ENCODE measurements around the gene KRT7.

The KRT7 gene

DNA sequence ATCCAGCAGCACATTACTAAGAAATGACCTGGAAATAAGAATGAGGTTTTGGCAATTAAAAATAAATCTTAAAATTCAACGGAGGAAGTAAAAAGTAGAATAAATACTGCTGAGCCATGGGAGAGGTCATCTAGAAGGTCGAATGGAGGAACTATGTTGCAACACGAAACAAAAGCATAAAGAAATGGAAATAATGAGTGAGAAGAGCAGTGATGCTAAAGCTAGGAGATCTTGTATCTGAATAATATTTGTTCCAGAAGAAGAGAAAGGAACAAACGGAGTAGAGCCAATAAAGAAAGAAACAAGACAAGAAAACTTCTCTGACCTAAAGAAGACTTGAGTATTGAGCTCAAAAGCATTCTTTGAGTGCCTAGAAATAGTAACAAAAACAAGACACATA is 6.6 kb upstream of the KRT7 start:
- no peak overlapping the region for H3K27ac ChIP-seq (replicated peaks)
- peaks cover 3% of the 10 kb centered on the region for H3K27me3 ChIP-seq (ENCODE audit: insufficient read depth, poor library complexity, severe bottlenecking)
- no peak overlapping the region for H3K4me3 ChIP-seq (replicated peaks; ENCODE audit: insufficient read depth, low read length)
- TF ChIP-seq SPI1 (IDR thresholded peaks at IDR 0.05; ENCODE audit: borderline replicate concordance, low read depth): no peak
- TF ChIP-seq CTCF (IDR thresholded peaks at IDR 0.05; ENCODE audit: insufficient read depth, low read length): no peak
- TF ChIP-seq, protein P1, sequence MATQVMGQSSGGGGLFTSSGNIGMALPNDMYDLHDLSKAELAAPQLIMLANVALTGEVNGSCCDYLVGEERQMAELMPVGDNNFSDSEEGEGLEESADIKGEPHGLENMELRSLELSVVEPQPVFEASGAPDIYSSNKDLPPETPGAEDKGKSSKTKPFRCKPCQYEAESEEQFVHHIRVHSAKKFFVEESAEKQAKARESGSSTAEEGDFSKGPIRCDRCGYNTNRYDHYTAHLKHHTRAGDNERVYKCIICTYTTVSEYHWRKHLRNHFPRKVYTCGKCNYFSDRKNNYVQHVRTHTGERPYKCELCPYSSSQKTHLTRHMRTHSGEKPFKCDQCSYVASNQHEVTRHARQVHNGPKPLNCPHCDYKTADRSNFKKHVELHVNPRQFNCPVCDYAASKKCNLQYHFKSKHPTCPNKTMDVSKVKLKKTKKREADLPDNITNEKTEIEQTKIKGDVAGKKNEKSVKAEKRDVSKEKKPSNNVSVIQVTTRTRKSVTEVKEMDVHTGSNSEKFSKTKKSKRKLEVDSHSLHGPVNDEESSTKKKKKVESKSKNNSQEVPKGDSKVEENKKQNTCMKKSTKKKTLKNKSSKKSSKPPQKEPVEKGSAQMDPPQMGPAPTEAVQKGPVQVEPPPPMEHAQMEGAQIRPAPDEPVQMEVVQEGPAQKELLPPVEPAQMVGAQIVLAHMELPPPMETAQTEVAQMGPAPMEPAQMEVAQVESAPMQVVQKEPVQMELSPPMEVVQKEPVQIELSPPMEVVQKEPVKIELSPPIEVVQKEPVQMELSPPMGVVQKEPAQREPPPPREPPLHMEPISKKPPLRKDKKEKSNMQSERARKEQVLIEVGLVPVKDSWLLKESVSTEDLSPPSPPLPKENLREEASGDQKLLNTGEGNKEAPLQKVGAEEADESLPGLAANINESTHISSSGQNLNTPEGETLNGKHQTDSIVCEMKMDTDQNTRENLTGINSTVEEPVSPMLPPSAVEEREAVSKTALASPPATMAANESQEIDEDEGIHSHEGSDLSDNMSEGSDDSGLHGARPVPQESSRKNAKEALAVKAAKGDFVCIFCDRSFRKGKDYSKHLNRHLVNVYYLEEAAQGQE (IDR thresholded peaks at IDR 0.05; ENCODE audit: insufficient replicate concordance, low read depth): no peak
- TF ChIP-seq POLR2AphosphoS5 (IDR thresholded peaks at IDR 0.05; ENCODE audit: low read depth): no peak
- no peak for TF ChIP-seq GABPA (IDR thresholded peaks at IDR 0.05; ENCODE audit: low read depth)
- no peak for DNase-seq (ENCODE audit: low read depth in 1 of 2, low spot score in 1 of 2)

GRCh38 chr12:52227606-52228166 is 5.4 kb upstream of the KRT7 start:
- Histone ChIP-seq H3K27ac (replicated peaks) (no peak overlapping the region), H3K4me3 (replicated peaks; ENCODE audit: insufficient read depth, low read length) (no peak overlapping the region), H3K27me3 (ENCODE audit: insufficient read depth, poor library complexity, severe bottlenecking) (peaks cover 6% of the 10 kb centered on the region)
- TF ChIP-seq GABPA (IDR thresholded peaks at IDR 0.05; ENCODE audit: low read depth) (no peak), CTCF (IDR thresholded peaks at IDR 0.05; ENCODE audit: insufficient read depth, low read length) (no peak), SPI1 (IDR thresholded peaks at IDR 0.05; ENCODE audit: borderline replicate concordance, low read depth) (no peak), POLR2AphosphoS5 (IDR thresholded peaks at IDR 0.05; ENCODE audit: low read depth) (no peak)
- TF ChIP-seq, protein P1 (IDR thresholded peaks at IDR 0.05; ENCODE audit: insufficient replicate concordance, low read depth): no peak
- peak in 1 of 2 experiments; percentile 58 for DNase-seq (ENCODE audit: low read depth in 1 of 2, low spot score in 1 of 2)

- no peak for DNase-seq (ENCODE audit: low read depth in 1 of 2, low spot score in 1 of 2)
- Histone ChIP-seq H3K27me3 (ENCODE audit: insufficient read depth, poor library complexity, severe bottlenecking) (peaks cover 10% of the 10 kb centered on the region), H3K27ac (replicated peaks) (no peak overlapping the region), H3K4me3 (replicated peaks; ENCODE audit: insufficient read depth, low read length) (no peak overlapping the region)
- TF ChIP-seq, protein P1 (IDR thresholded peaks at IDR 0.05; ENCODE audit: insufficient replicate concordance, low read depth): no peak
- no peak for TF ChIP-seq GABPA (IDR thresholded peaks at IDR 0.05; ENCODE audit: low read depth)
Measured at GRCh38 chr12:52228366-52228765, 4.7 kb upstream of the KRT7 start.
